Fibroblast of lung (primary cell): ENCODE data around the gene CILP. TPM values are rescaled to one million over a fixed set of nuclear protein-coding genes. Genes with fewer than 3 reads are reported as not detected.
A peak's percentile ranks its signal among the peaks of the same experiment; 100 is the strongest.
"Not testable (repeated sequence)": the region's sequence is repeated elsewhere in the genome, so short reads cannot be mapped to it uniquely, and the experiment has no call there.

Experiments used
- DNase-seq, 2 donors: peaks; one replicate each; pipeline versions ENCODE4 v3.0.0 to v3.0.0-alpha.2; 2010; ENCODE audit warnings: low read depth in 2 of 2
- H2AFZ ChIP-seq: 2 replicates; pipeline ENCODE4 v1.5.1; 2012; ENCODE audit warnings: low read length, control low read depth, inconsistent platforms
- H3K27ac ChIP-seq: 2 replicates; pipeline ENCODE4 v1.5.1; 2011; ENCODE audit warnings: low read length, control low read depth; ENCODE audit not compliant: insufficient read depth
- H3K27me3 ChIP-seq: 2 replicates; pipeline ENCODE4 v1.5.1; 2011; ENCODE audit warnings: mild to moderate bottlenecking, low read length; ENCODE audit not compliant: control insufficient read depth, insufficient read depth
- H3K36me3 ChIP-seq: 2 replicates; pipeline ENCODE4 v1.5.1; 2011; ENCODE audit warnings: low read length; ENCODE audit not compliant: control insufficient read depth, insufficient read depth
- H3K4me1 ChIP-seq: 2 replicates; pipeline ENCODE4 v1.5.1; 2011; ENCODE audit warnings: low read length; ENCODE audit not compliant: control insufficient read depth, insufficient read depth; ENCODE audit errors: extremely low read depth
- H3K4me2 ChIP-seq: 2 replicates; pipeline ENCODE4 v1.5.1; 2011; ENCODE audit warnings: low read length, control low read depth; ENCODE audit not compliant: insufficient read depth; ENCODE audit errors: extremely low read depth
- H3K4me3 ChIP-seq, 4 experiments: fragments of 200-600 bp in 1 of 4; sonication (generic) in 1 of 4; replicated peaks in 1 of 4; 2 replicates each; pipeline ENCODE4 v1.5.1; 2011 to 2016; ENCODE audit warnings: low read length in 4 of 4, low read depth in 3 of 4, mild to moderate bottlenecking in 3 of 4, control low read depth in 2 of 4, inconsistent platforms in 1 of 4, mixed read lengths in 1 of 4; ENCODE audit not compliant: insufficient read depth in 1 of 4; ENCODE audit errors: control extremely low read depth in 1 of 4
- H3K79me2 ChIP-seq: 2 replicates; pipeline ENCODE4 v1.5.1; 2012; ENCODE audit warnings: mild to moderate bottlenecking, low read length, inconsistent platforms; ENCODE audit not compliant: control insufficient read depth, insufficient read depth
- H3K9ac ChIP-seq: 2 replicates; pipeline ENCODE4 v1.5.1; 2011; ENCODE audit warnings: mild to moderate bottlenecking, low read length, control low read depth; ENCODE audit not compliant: insufficient read depth
- H3K9me3 ChIP-seq: 2 replicates; pipeline ENCODE4 v1.5.1; 2012; ENCODE audit warnings: low read depth, low read length; ENCODE audit not compliant: control insufficient read depth, insufficient read depth
- H4K20me1 ChIP-seq: 2 replicates; pipeline ENCODE4 v1.5.1; 2011; ENCODE audit warnings: low read length; ENCODE audit not compliant: control insufficient read depth, insufficient read depth; ENCODE audit errors: extremely low read depth
- CTCF ChIP-seq, 2 donors: IDR thresholded peaks in 1 of 2; conservative IDR thresholded peaks in 1 of 2; 1 replicate in 1 of 2; 2 replicates in 1 of 2; pipeline ENCODE4 v1.5.1; 2011 to 2012; ENCODE audit warnings: low read length in 2 of 2, control low read depth in 1 of 2, inconsistent platforms in 1 of 2, low read depth in 1 of 2, mild to moderate bottlenecking in 1 of 2
- EZH2 ChIP-seq: IDR thresholded peaks from 2 replicates; pipeline ENCODE4 v1.5.1; 2012; ENCODE audit warnings: low read length, control low read depth, mild to moderate bottlenecking; ENCODE audit errors: missing control alignments
- polyA plus RNA-seq, 2 donors: library from polyadenylated mRNA; depleted of rRNA in 1 of 2; stranded (reverse) in 1 of 2; unstranded in 1 of 2; fragments of >200 nt; gene quantifications; 2 replicates each; pipeline ENCODE4 v1.2.1, GENCODE V29; 2011 to 2012; ENCODE audit warnings: missing spikeins in 1 of 2
- total RNA-seq: library from RNA; depleted of rRNA; stranded (reverse); fragments of >200 nt; gene quantifications from 2 replicates; pipeline ENCODE4 v1.2.1, GENCODE V29; 2014

CILP gene
- total and polyA plus RNA-seq, 2 donors (not counting 1 experiment from before 2014, with no cell fraction given), result 0.06 to 0.17 TPM

GRCh38 chr15:65189102-65189740 is 22.1 kb downstream of the CILP start:
- peak; percentile 92 to 94 for TF ChIP-seq CTCF (conservative IDR thresholded peaks at IDR 0.05 in 1 of 2, IDR thresholded peaks at IDR 0.05 in 1 of 2; ENCODE audit: low read depth in 1 of 2, low read length in 2 of 2)
- no peak for TF ChIP-seq EZH2
- DNase-seq, result peak; percentile 47 to 78

GRCh38 chr15:65188472-65188871 is 22.8 kb downstream of the CILP start:
- not testable (repeated sequence) for H3K27me3 ChIP-seq, DNase-seq, H3K4me2 ChIP-seq, H3K9ac ChIP-seq, H2AFZ ChIP-seq, H3K9me3 ChIP-seq, H3K4me1 ChIP-seq, H4K20me1 ChIP-seq, H3K4me3 ChIP-seq, H3K36me3 ChIP-seq, H3K27ac ChIP-seq
- H3K79me2 ChIP-seq, result peaks cover 15% of the 10 kb centered on the region

More at GRCh38 chr15:65189102-65189740, 22.1 kb downstream of the CILP start:
- Histone ChIP-seq H3K9ac (no peak overlapping the region), H3K27ac (no peak overlapping the region), H3K4me3 (no peak overlapping the region), H3K36me3 (no peaks in the 10 kb centered on the region), H3K79me2 (peaks cover 7% of the 10 kb centered on the region), H3K9me3 (no peaks in the 10 kb centered on the region), H4K20me1 (no peaks in the 10 kb centered on the region), H2AFZ (no peak overlapping the region), H3K4me1 (peaks cover 2% of the 10 kb centered on the region), H3K27me3 (no peaks in the 10 kb centered on the region), H3K4me2 (no peak overlapping the region)

- peaks cover 46% of the 10 kb centered on the region for H3K79me2 ChIP-seq
These were observed 26.2 kb downstream of the CILP start, which contains the start of gene CLPX for GRCh38 chr15:65184868-65185717. Gene CLPX, minus strand, starts transcription at chr15:65185342. Its CDS starts 189 bp downstream, at chr15:65185153.

More at GRCh38 chr15:65184868-65185717, 26.2 kb downstream of the CILP start, which contains the start of gene CLPX:
- Histone ChIP-seq H4K20me1 (peaks cover 3% of the 10 kb centered on the region), H3K9me3 (no peaks in the 10 kb centered on the region), H3K4me1 (peaks cover 2% of the 10 kb centered on the region), H3K27ac (peak within 1 kb of the TSS; percentile 76), H3K4me2 (peak within 1 kb of the TSS; percentile 88), H3K4me3 (peak within 1 kb of the TSS; percentile 78 to 98 (median 96)), H3K36me3 (no peaks in the 10 kb centered on the region), H3K27me3 (no peaks in the 10 kb centered on the region), H3K9ac (peak within 1 kb of the TSS; percentile 89), H2AFZ (peak within 1 kb of the TSS; percentile 94)
- TF ChIP-seq CTCF (conservative IDR thresholded peaks at IDR 0.05 in 1 of 2, IDR thresholded peaks at IDR 0.05 in 1 of 2; ENCODE audit: low read depth in 1 of 2, low read length in 2 of 2) (no peak), EZH2 (no peak)
- DNase-seq, result peak; percentile 89 to 95
